RWPE2 (cell line): ENCODE results near the gene NPY2R.

ENCODE experiments used
- ATAC-seq: fragments of 200-7000 bp; cut with Tn5 transposase; 3 replicates; pipeline ENCODE4 v1.9.1; 2021; ENCODE audit warnings: low read depth
- DNase-seq: peaks from one replicate; pipeline ENCODE4 v3.0.0-alpha.2; 2020; ENCODE audit warnings: low spot score
- H3K27ac ChIP-seq: fragments of 450-650 bp; 2 replicates; pipeline ENCODE4 v1.5.1; 2017; ENCODE audit warnings: mild to moderate bottlenecking; ENCODE audit not compliant: poor library complexity, severe bottlenecking
- H3K27me3 ChIP-seq: fragments of 250-450 bp; sonication (Bioruptor Pico); 2 replicates; pipeline ENCODE4 v1.5.1; 2021; ENCODE audit warnings: mild to moderate bottlenecking, moderate library complexity; ENCODE audit not compliant: insufficient read depth, poor library complexity, severe bottlenecking
- H3K36me3 ChIP-seq: fragments of 250-450 bp; sonication (Bioruptor Pico); 2 replicates; pipeline ENCODE4 v1.5.1; 2020; ENCODE audit warnings: low read depth, mild to moderate bottlenecking, moderate library complexity
- H3K4me1 ChIP-seq: fragments of 250-450 bp; sonication (Bioruptor Pico); 2 replicates; pipeline ENCODE4 v1.5.1; 2021; ENCODE audit warnings: mild to moderate bottlenecking, moderate library complexity; ENCODE audit not compliant: insufficient read depth, poor library complexity, severe bottlenecking
- H3K4me3 ChIP-seq: fragments of 250-450 bp; sonication (Bioruptor Pico); 2 replicates; pipeline ENCODE4 v1.5.1; 2021; ENCODE audit warnings: mild to moderate bottlenecking, moderate library complexity; ENCODE audit not compliant: severe bottlenecking
- H3K9me3 ChIP-seq: fragments of 250-450 bp; sonication (Bioruptor Pico); 2 replicates; pipeline ENCODE4 v1.5.1; 2021; ENCODE audit warnings: mild to moderate bottlenecking, moderate library complexity; ENCODE audit not compliant: severe bottlenecking
- TF ChIP-seq, protein P1 (sequence below): fragments of 450-650 bp; IDR thresholded peaks from one replicate; pipeline ENCODE4 v1.5.1; 2017; ENCODE audit warnings: mild to moderate bottlenecking, moderate library complexity; ENCODE audit not compliant: poor library complexity, severe bottlenecking

Gene NPY2R

DNA sequence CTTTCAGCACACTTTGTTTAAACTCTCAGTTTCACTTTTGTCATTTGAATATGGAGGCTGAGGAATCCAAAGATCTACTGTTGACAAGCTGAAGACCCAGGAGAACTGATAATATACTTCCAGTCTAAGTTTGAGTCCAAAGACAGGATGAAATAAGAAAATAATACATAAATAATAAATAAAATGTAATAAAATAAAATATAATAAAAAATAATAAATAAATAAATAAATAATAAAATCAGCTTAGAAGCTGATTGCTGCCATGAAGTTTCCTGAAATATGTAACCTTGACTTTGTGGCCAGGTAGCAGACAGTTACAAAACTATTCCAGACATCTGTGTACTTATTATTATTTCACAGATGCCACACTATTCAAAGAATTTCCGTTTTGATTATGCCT is 55.0 kb downstream of the NPY2R start:
- Histone ChIP-seq H3K36me3 (no peaks in the 10 kb centered on the region), H3K4me1 (no peaks in the 10 kb centered on the region), H3K4me3 (no peak overlapping the region), H3K27ac (no peak overlapping the region), H3K9me3 (no peaks in the 10 kb centered on the region), H3K27me3 (no peaks in the 10 kb centered on the region)
- no peak for ATAC-seq
- DNase-seq = no peak
- TF ChIP-seq, protein P1, sequence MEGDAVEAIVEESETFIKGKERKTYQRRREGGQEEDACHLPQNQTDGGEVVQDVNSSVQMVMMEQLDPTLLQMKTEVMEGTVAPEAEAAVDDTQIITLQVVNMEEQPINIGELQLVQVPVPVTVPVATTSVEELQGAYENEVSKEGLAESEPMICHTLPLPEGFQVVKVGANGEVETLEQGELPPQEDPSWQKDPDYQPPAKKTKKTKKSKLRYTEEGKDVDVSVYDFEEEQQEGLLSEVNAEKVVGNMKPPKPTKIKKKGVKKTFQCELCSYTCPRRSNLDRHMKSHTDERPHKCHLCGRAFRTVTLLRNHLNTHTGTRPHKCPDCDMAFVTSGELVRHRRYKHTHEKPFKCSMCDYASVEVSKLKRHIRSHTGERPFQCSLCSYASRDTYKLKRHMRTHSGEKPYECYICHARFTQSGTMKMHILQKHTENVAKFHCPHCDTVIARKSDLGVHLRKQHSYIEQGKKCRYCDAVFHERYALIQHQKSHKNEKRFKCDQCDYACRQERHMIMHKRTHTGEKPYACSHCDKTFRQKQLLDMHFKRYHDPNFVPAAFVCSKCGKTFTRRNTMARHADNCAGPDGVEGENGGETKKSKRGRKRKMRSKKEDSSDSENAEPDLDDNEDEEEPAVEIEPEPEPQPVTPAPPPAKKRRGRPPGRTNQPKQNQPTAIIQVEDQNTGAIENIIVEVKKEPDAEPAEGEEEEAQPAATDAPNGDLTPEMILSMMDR = no peak

DNA sequence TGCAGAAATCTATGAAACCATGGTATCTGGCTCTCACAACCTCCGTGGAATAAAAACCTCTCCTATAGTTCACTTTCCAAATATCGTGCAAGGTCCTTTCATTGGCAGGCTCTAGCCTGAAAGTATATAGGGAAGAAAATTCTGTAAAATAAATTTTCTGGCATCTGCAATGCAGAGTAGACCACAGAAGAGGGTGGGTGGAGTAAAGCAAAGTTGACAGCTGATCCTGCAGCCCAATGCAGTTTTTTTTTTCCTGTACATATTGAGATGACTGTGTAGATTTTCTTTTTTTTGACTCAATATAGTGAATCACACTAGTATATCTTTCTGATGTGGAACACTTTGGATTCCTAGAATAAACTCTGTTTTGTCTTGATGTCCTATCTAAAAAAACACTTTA is 56.7 kb downstream of the NPY2R start:
- DNase-seq (no peak), ATAC-seq (no peak)
- Histone ChIP-seq H3K4me3 (no peak overlapping the region), H3K27me3 (no peaks in the 10 kb centered on the region), H3K27ac (no peak overlapping the region), H3K9me3 (no peaks in the 10 kb centered on the region), H3K36me3 (no peaks in the 10 kb centered on the region; the same call in 1 of the 2 replicates), H3K4me1 (no peaks in the 10 kb centered on the region)
- TF ChIP-seq, protein P1 = no peak
